RWPE2 (cell line): Measurements from ENCODE around the gene PAX8.

Experiments used
- ATAC-seq: fragments of 200-7000 bp; cut with Tn5 transposase; 3 replicates; pipeline ENCODE4 v1.9.1; 2021; ENCODE audit warnings: low read depth
- DNase-seq: peaks from one replicate; pipeline ENCODE4 v3.0.0-alpha.2; 2020; ENCODE audit warnings: low spot score
- H3K27ac ChIP-seq: fragments of 450-650 bp; 2 replicates; pipeline ENCODE4 v1.5.1; 2017; ENCODE audit warnings: mild to moderate bottlenecking; ENCODE audit not compliant: poor library complexity, severe bottlenecking
- H3K27me3 ChIP-seq: fragments of 250-450 bp; sonication (Bioruptor Pico); 2 replicates; pipeline ENCODE4 v1.5.1; 2021; ENCODE audit warnings: mild to moderate bottlenecking, moderate library complexity; ENCODE audit not compliant: insufficient read depth, poor library complexity, severe bottlenecking
- H3K36me3 ChIP-seq: fragments of 250-450 bp; sonication (Bioruptor Pico); 2 replicates; pipeline ENCODE4 v1.5.1; 2020; ENCODE audit warnings: low read depth, mild to moderate bottlenecking, moderate library complexity
- H3K4me1 ChIP-seq: fragments of 250-450 bp; sonication (Bioruptor Pico); 2 replicates; pipeline ENCODE4 v1.5.1; 2021; ENCODE audit warnings: mild to moderate bottlenecking, moderate library complexity; ENCODE audit not compliant: insufficient read depth, poor library complexity, severe bottlenecking
- H3K4me3 ChIP-seq: fragments of 250-450 bp; sonication (Bioruptor Pico); 2 replicates; pipeline ENCODE4 v1.5.1; 2021; ENCODE audit warnings: mild to moderate bottlenecking, moderate library complexity; ENCODE audit not compliant: severe bottlenecking
- H3K9me3 ChIP-seq: fragments of 250-450 bp; sonication (Bioruptor Pico); 2 replicates; pipeline ENCODE4 v1.5.1; 2021; ENCODE audit warnings: mild to moderate bottlenecking, moderate library complexity; ENCODE audit not compliant: severe bottlenecking
- CTCF ChIP-seq: fragments of 450-650 bp; IDR thresholded peaks from one replicate; pipeline ENCODE4 v1.5.1; 2017; ENCODE audit warnings: mild to moderate bottlenecking, moderate library complexity; ENCODE audit not compliant: poor library complexity, severe bottlenecking

The PAX8 gene

GRCh38 chr2:113186433-113186796 is 92.3 kb downstream of the PAX8 start:
- DNase-seq (no peak), ATAC-seq (no peak)
- no peaks in the 10 kb centered on the region for H3K4me1 ChIP-seq
- no peak overlapping the region for H3K4me3 ChIP-seq
- no peaks in the 10 kb centered on the region for H3K27me3 ChIP-seq
- TF ChIP-seq CTCF = no peak
- no peaks in the 10 kb centered on the region for H3K9me3 ChIP-seq
- no peak overlapping the region for H3K27ac ChIP-seq
- H3K36me3 ChIP-seq = no peaks in the 10 kb centered on the region

GRCh38 chr2:113185664-113186432 is 92.9 kb downstream of the PAX8 start:
- ATAC-seq = no peak
- Histone ChIP-seq H3K4me3 (no peak overlapping the region), H3K4me1 (no peaks in the 10 kb centered on the region), H3K36me3 (no peaks in the 10 kb centered on the region), H3K9me3 (no peaks in the 10 kb centered on the region), H3K27me3 (no peaks in the 10 kb centered on the region), H3K27ac (no peak overlapping the region)
- no peak for DNase-seq
- TF ChIP-seq CTCF = no peak

- ATAC-seq = no peak
- Histone ChIP-seq H3K9me3 (no peaks in the 10 kb centered on the region), H3K4me1 (no peaks in the 10 kb centered on the region), H3K4me3 (no peak overlapping the region), H3K27me3 (no peaks in the 10 kb centered on the region), H3K36me3 (no peaks in the 10 kb centered on the region), H3K27ac (no peak overlapping the region)
- TF ChIP-seq CTCF = no peak
- DNase-seq = no peak
Measured at GRCh38 chr2:113184531-113185230, 94.0 kb downstream of the PAX8 start.

GRCh38 chr2:113183703-113184102 is 95.0 kb downstream of the PAX8 start:
- TF ChIP-seq CTCF = no peak
- Histone ChIP-seq H3K4me1 (no peaks in the 10 kb centered on the region), H3K27ac (no peak overlapping the region), H3K27me3 (no peaks in the 10 kb centered on the region), H3K9me3 (no peaks in the 10 kb centered on the region), H3K36me3 (no peaks in the 10 kb centered on the region), H3K4me3 (no peak overlapping the region)
- no peak for ATAC-seq
- no peak for DNase-seq

- ATAC-seq = no peak
- Histone ChIP-seq H3K27ac (no peak overlapping the region), H3K4me1 (no peaks in the 10 kb centered on the region), H3K36me3 (no peaks in the 10 kb centered on the region), H3K27me3 (no peaks in the 10 kb centered on the region), H3K4me3 (no peak overlapping the region), H3K9me3 (no peaks in the 10 kb centered on the region)
- TF ChIP-seq CTCF = no peak
- DNase-seq = no peak
Measured at GRCh38 chr2:113183264-113183663, 95.5 kb downstream of the PAX8 start.
